ENCODE results near the gene AR.

DNA sequence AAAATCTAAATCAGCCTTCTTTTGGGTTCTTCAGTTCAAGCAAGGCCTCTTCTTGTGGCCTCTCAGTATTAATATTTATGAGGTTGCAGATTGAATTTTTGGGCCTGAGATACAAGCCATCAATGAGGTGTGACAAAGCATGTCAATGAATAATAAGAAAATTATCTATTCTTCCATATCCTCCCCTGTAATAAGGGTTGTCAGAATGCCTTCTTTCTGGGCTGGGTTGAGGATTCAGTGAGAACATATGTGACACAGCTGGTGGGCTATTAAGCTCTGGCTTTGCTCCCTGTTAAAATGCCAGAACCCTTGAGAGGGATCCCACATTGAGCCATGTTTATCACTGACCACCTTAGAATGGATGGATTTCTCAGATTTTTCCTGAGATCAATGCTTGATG, 187.2 kb downstream of the AR start:
- TF ChIP-seq, protein P1, sequence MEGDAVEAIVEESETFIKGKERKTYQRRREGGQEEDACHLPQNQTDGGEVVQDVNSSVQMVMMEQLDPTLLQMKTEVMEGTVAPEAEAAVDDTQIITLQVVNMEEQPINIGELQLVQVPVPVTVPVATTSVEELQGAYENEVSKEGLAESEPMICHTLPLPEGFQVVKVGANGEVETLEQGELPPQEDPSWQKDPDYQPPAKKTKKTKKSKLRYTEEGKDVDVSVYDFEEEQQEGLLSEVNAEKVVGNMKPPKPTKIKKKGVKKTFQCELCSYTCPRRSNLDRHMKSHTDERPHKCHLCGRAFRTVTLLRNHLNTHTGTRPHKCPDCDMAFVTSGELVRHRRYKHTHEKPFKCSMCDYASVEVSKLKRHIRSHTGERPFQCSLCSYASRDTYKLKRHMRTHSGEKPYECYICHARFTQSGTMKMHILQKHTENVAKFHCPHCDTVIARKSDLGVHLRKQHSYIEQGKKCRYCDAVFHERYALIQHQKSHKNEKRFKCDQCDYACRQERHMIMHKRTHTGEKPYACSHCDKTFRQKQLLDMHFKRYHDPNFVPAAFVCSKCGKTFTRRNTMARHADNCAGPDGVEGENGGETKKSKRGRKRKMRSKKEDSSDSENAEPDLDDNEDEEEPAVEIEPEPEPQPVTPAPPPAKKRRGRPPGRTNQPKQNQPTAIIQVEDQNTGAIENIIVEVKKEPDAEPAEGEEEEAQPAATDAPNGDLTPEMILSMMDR (IDR thresholded peaks at IDR 0.05; ENCODE audit: low read length): no peak
- no peak for TF ChIP-seq EZH2phosphoT487 (IDR thresholded peaks at IDR 0.05; ENCODE audit: low read length)
